GM03348 (cell line): ENCODE measurements around the gene HBE1.

Experiments used
- DNase-seq: peaks from one replicate; pipeline ENCODE4 v3.0.0; 2012; ENCODE audit warnings: low spot score

The HBE1 gene

GRCh38 chr11:5233307-5233706 is 36.4 kb downstream of the HBE1 start:
- DNase-seq = no peak

DNA sequence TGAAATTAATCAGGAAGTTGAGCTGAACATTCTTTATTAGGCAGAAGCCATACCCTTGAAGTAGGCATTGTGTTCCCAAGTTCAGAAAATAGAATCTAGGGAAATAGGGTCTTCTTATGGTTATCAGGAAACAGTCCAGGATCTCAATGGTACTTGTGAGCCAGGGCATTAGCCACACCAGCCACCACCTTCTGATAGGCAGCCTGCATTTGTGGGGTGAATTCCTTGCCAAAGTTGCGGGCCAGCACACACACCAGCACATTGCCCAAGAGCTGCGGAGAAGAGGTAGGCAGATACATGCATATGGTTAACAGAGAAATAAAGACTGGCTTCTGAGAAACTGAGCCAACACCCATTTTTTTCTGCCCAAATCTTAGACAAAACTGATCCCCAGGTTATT is 36.9 kb downstream of the HBE1 start:
- DNase-seq = no peak

GRCh38 chr11:5232176-5232575 is 37.6 kb downstream of the HBE1 start:
- no peak for DNase-seq

DNA sequence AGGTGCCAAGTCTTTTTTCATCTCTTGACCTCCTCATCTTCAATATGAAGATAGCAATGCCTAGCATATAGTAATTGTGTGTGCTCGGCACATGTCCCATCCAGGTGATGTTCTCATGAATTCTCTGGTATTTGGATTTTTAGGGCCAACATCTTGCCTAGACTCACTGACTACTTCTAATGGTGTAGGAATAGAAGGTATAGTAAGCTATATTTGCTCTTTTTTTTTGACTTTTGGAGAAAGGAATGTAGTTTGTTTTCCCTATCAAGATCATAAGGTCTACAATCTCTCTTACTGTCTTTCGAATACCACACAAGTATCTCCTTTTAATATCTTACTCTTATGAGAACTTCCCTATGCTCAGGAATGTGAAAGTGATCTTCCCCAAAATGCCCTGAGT is 38.6 kb downstream of the HBE1 start:
- no peak for DNase-seq

- DNase-seq = no peak
Measured at GRCh38 chr11:5230266-5230665, 39.5 kb downstream of the HBE1 start.

DNA sequence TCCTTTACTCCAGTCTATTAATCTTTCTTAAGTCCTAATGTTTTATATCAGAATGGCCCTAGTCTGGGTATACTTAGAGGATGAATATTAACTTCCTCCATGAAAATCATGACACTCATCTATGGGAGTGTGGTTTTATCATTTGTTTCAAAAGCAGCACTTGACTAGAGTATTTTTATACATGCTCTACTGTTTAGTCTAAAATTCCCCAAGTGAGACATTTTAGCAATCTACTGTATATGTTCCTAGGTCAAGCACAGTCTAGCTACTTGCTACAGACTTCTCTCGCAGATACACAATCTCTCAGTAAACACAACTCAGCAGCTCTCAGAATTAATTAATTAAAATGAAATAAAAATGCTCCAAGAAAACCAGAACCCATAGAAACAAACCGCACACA is 39.9 kb downstream of the HBE1 start:
- no peak for DNase-seq

GRCh38 chr11:5229356-5229755 is 40.4 kb downstream of the HBE1 start:
- no peak for DNase-seq

GRCh38 chr11:5228124-5228523 is 41.6 kb downstream of the HBE1 start:
- no peak for DNase-seq

DNA sequence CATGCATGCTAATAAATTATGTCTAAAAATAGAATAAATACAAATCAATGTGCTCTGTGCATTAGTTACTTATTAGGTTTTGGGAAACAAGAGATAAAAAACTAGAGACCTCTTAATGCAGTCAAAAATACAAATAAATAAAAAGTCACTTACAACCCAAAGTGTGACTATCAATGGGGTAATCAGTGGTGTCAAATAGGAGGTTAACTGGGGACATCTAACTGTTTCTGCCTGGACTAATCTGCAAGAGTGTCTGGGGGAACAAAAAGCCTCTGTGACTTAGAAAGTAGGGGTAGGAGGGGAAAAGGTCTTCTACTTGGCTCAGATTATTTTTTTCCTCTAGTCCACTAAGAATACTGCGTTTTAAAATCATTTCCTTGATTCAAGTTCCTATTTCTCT is 42.1 kb downstream of the HBE1 start:
- no peak for DNase-seq

DNA sequence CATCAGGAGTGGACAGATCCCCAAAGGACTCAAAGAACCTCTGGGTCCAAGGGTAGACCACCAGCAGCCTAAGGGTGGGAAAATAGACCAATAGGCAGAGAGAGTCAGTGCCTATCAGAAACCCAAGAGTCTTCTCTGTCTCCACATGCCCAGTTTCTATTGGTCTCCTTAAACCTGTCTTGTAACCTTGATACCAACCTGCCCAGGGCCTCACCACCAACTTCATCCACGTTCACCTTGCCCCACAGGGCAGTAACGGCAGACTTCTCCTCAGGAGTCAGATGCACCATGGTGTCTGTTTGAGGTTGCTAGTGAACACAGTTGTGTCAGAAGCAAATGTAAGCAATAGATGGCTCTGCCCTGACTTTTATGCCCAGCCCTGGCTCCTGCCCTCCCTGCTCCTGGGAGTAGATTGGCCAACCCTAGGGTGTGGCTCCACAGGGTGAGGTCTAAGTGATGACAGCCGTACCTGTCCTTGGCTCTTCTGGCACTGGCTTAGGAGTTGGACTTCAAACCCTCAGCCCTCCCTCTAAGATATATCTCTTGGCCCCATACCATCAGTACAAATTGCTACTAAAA is 42.9 kb downstream of the HBE1 start, which contains the start of gene HBB:
Gene HBB, minus strand, starts transcription at position 340 of the 579 bp plus-strand sequence. Its CDS starts 50 bp downstream, at position 290.
- DNase-seq = no peak

GRCh38 chr11:5225480-5225871 is 44.3 kb downstream of the HBE1 start:
- DNase-seq = no peak

DNA sequence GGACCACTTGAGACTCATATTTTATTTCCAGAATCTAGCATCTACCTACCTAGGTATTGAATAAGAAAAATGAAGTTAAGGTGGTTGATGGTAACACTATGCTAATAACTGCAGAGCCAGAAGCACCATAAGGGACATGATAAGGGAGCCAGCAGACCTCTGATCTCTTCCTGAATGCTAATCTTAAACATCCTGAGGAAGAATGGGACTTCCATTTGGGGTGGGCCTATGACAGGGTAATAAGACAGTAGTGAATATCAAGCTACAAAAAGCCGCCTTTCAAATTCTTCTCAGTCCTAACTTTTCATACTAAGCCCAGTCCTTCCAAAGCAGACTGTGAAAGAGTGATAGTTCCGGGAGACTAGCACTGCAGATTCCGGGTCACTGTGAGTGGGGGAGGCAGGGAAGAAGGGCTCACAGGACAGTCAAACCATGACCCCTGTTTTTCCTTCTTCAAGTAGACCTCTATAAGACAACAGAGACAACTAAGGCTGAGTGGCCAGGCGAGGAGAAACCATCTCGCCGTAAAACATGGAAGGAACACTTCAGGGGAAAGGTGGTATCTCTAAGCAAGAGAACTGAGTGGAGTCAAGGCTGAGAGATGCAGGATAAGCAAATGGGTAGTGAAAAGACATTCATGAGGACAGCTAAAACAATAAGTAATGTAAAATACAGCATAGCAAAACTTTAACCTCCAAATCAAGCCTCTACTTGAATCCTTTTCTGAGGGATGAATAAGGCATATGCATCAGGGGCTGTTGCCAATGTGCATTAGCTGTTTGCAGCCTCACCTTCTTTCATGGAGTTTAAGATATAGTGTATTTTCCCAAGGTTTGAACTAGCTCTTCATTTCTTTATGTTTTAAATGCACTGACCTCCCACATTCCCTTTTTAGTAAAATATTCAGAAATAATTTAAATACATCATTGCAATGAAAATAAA is 44.9 kb downstream of the HBE1 start:
- no peak for DNase-seq

GRCh38 chr11:5223686-5224085 is 46.1 kb downstream of the HBE1 start:
- DNase-seq = no peak

- DNase-seq = no peak
Measured at GRCh38 chr11:5223146-5223545, 46.6 kb downstream of the HBE1 start.
